Left kidney (tissue), 8 donors: Measurements from ENCODE around the gene EEF1AKMT3. TPM values are rescaled to one million over a fixed set of nuclear protein-coding genes. Genes with fewer than 3 reads are reported as not detected.
A peak's percentile ranks its signal among the peaks of the same experiment; 100 is the strongest.

Source experiments
- DNase-seq: peaks from one replicate; pipeline ENCODE4 v3.0.0-alpha.2; 2013
- long read RNA-seq, 8 donors: transcript quantifications; one replicate each; lab custom pipeline, GENCODE V29; 2026
- polyA plus RNA-seq: library from polyadenylated mRNA; unstranded; fragments of 120-200 nt; gene quantifications from one replicate; pipeline ENCODE4 v1.2.1, GENCODE V29; 2013; ENCODE audit not compliant: insufficient read length

EEF1AKMT3 gene
- 13.2 TPM for polyA plus RNA-seq
- long read RNA-seq, donor 1, partial matches to known transcripts: 0 of 4 reads
- long read RNA-seq, donor 1, other reads (novel, unspliced or antisense): 0 of 4 reads
- long read RNA-seq, donor 2, partial matches to known transcripts: 0 of 1 reads
- long read RNA-seq, donor 2, other reads (novel, unspliced or antisense): 0 of 1 reads
- long read RNA-seq, donor 3: 0 reads
- long read RNA-seq, donor 4: 0 reads
- long read RNA-seq, donor 5, partial matches to known transcripts: 0 of 3 reads
- long read RNA-seq, donor 5, other reads (novel, unspliced or antisense): 0 of 3 reads
- long read RNA-seq, donor 6, partial matches to known transcripts: 0 of 4 reads
- long read RNA-seq, donor 6, other reads (novel, unspliced or antisense): 0 of 4 reads
- long read RNA-seq, donor 7, partial matches to known transcripts: 0 of 4 reads
- long read RNA-seq, donor 7, other reads (novel, unspliced or antisense): 0 of 4 reads
- long read RNA-seq, donor 8, partial matches to known transcripts: 0 of 1 reads
- long read RNA-seq, donor 8, other reads (novel, unspliced or antisense): 0 of 1 reads

DNA sequence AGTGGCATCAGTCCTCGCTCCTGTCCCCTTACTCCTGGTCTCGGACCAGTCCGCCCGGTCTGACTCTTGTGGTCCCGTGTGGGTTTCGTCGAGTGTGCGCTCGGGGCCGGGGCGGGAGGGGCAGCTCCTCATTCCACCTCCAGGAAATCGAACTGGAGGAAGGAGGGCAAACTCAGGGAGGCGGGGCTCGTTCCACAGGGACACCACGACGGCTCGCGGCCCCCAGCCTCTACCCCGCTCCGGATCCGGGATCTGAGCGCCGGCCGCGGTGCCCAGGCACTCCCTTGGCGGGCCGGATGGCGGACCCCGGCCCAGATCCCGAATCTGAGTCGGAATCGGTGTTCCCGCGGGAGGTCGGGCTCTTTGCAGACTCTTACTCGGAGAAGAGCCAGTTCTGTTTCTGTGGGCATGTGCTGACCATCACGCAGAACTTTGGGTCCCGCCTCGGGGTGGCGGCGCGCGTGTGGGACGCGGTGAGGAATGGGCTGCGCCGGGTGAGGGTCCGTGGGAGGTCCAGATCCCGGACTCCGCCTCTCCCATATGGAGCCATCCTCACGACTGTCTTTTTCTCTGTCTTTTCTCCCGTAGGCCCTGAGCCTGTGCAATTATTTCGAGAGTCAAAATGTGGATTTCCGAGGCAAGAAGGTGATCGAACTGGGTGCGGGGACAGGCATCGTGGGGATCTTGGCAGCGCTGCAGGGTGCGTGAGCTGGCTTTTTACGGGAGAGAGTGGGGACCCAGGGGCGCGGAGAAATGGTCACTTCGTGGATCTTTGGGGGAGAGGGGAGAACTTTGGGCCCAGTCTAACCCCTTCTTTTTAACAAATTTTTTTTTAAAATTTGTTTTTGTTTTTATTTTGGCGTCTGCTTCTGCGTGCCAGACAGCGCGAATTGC, at the start of gene EEF1AKMT3:
Gene EEF1AKMT3, plus strand, starts transcription at position 186 of the 894 bp plus-strand sequence. Its CDS starts 111 bp downstream, at position 297.
- DNase-seq: no peak

DNA sequence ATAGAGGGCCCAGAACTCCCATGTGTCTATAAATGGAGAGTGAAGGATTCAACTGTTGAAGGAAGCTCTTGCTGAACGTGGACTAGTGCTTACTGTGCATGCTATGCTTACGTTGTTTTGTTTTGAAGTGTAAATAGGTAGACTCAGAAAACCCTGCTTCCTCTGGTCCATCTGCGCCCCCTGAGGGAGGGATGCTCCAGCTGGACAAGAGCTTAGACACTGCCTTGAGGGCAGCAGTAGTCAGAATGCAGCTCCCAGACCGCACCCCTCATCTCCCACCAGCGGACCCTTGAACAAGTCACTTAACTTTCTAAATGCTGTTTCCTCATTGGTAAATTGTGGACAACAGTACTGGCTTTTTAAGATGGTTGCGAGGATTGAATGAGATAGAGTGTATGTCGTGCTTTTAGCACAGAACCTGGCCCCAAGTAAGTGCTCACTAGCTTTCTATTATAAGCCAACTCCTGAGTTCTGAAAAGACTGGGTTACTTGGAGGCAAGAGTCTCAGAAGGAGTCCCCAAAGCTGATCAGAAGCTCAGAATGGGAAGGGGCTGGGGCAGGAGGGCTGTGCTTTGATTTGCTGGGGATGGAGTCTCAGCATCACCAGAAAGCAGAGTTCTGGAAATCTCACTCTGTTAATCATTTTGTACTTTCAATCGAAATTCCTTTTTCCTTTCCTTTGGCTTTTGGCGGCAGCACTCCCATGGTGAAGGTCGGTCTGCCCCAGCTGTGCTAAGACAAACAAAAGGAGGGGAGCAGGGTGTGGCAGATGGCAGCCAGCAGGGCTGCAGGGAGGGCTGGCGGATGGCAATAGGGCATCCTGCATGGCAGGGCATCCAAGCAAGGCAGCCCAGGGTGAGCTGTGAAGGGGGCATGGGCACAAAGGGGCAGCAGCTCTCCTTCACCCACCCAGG, 49.4 kb upstream of the EEF1AKMT3 start:
- no peak for DNase-seq

DNA sequence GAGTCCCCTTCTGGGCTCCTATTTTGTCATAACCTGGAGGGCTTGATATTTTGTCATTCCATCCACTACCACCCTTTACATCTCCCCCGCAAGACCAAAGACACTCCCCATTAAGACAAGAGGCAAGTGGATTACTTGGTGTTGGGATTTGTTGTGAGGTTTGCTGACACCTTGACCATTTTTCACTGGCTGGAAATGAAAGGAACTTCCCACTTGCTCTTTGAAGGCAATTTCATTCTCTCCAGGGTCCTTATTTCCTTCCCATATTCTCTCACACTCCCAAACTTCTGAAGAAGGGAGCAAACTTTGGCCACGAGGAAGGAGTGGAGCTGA, 48.8 kb upstream of the EEF1AKMT3 start:
- no peak for DNase-seq

DNA sequence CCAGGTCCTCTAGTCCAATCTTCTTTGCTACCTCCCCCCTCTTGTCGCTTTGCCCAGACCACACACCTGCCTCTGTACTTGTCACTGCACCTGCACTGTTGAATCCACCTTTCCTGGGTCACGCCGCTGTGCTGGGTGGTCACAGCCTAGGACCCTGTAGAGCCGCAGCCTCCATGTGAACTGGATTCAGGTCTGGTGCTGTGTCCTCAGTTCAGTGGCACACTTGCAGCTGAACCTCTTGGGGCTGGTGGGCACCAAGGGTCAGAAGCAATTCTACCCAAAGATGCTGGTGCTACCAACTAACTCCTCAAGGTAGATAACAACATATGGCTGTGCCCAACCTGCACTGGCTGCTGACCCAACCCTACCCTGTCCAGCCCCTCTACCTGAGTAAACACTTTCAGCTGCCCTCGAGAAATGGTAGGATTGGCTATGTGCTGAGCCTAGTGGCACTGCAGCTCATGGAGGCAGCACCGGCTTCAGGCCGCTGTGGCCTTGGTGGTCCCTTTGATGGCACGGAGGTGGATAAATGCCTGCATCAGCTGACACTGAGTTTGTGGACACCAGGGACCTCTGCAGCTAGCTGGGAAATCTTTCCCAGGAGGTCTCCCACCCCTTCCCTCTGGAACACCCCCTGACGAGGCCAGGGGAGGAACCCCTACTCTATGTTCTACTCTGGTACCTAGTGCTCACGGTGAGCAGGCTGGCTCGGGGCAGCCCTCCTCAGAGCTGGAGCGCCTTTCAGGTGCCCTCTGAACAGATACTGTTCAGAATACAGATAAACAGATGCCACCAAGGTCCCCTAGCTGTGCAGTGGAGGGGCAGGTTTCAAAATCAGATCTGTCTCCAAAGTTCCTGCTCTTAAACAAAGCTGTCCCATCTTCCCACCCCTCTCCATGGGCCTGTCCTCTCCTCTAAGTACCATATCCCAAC, 48.1 kb upstream of the EEF1AKMT3 start:
- DNase-seq: no peak

DNA sequence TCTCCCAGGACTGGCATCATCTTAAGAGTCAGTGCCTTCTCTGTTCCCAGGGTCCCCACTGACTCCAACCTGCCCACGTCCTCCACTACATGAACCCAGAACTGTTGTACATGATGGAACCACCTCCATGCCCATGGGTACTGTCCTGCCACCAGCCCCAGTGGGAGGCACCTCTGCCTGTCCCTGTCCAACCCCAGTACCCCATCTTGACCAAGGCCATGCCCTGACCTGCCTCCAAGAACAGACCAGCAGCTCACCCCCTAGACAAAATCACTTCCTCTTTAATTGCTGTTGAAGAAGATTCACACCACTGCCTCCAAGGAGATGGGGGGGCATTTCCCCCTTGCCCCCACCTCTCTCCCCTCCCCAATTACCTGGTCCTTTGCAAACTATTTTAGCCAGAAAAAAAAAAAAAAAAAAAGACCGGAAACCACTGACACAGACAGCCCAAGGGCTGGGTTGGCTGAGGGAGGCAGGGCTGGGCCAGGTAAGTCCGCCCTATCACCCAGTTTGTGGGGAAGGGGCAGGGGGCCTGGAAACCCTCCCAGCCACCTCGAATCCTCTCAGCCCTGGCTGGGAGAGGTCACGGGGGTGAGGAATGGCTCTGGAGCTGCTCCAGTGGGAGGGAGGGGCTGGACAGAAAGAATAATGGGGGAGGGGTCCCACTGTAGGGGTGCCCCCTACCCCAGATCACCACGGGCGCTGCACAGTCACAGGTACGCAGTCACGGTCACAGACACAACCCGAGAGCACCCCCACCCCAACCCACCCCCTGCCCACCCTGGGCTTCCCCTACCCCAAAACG, 47.3 kb upstream of the EEF1AKMT3 start:
- DNase-seq: no peak

DNA sequence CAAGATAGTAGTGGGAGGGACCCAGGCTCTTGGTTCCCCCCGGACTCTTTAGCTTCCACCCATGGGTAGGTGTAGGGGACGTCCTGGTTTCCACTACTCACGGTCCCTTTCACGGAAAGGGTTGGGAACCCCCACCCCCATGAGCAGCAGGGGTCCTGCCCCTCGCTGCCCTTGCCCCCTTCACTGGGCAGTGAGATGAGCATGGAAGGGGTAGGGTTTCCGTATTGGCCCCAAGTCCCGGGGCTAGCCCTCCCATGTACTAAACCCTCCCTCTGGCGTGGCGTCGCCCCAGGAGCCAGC, 46.6 kb upstream of the EEF1AKMT3 start:
- DNase-seq: no peak

DNA sequence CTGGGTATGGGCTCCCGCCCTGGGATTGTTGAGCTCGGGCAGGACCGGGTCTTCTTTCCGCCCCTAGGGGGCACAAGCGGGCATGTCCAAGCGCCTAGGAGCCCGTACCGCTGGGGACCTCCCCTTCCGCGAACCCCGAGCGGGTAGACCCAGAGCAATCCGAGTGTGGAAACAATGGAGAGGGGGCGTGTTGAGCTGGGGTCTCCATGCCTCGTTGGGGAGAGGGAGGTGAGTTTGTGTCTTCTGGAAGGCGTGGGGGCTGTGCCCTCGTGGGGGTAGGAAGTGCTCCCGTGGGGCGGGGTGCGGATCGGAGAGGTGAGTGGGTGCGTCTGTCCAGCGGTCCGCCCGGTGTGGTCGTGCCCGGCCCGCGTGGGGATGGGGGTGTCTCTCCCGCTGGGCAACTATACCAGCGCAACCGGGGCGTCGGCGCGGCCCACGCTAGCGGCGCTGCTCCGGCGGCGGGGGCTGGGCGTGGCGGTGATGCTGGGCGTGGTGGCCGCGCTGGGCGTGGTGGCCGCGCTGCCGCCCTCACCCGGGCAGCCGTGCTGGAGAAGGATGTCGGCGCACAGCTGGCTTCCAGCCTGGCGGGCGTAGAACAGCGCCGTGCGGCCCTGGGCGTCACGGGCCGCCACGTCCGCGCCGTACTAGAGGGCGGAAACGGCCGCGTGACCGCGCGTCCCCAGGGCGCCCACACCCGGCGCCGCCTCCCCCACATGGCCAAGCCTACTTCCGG, 46.1 kb upstream of the EEF1AKMT3 start:
- no peak for DNase-seq

DNA sequence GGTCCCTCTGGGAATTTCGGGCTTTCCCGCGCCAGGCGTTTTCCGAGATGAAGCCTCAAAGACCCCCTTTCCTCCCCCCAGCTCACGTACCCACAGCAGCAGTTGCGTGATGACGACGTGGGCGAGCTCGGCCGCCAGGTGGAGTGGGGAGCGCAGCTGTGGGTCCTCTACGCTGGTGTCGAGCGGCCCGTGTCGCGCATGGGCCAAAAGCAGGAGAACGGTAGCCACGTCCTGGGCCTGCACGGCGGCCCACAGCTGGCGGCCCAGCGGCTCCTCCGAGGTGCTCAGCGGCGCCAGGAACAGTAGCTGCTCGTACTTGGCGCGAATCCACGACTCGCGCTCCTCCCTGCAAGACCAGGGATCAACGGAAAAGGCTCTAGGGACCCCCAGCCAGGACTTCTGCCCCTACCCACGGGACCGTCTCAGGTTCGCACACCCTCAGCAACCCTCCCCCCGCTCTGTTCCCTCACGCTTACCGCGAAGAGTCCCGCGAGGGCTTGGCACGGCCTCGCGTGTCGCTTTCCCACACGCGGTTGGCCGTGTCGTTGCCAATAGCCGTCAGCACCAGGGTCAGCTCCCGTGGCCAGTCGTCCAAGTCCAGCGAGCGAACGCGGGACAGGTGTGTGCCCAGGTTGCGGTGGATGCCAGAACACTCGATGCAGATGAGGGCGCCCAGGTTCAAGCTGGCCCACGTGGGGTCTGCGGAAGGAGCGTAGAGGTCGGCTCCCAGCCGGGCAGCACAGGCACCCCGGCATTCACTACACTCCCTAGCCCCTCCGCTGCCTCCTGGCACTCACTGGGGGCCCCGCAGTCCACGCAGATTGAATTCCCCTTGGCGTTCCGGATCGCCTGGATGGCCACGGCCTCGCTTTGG, 45.3 kb upstream of the EEF1AKMT3 start:
- peak; percentile 54 for DNase-seq

DNA sequence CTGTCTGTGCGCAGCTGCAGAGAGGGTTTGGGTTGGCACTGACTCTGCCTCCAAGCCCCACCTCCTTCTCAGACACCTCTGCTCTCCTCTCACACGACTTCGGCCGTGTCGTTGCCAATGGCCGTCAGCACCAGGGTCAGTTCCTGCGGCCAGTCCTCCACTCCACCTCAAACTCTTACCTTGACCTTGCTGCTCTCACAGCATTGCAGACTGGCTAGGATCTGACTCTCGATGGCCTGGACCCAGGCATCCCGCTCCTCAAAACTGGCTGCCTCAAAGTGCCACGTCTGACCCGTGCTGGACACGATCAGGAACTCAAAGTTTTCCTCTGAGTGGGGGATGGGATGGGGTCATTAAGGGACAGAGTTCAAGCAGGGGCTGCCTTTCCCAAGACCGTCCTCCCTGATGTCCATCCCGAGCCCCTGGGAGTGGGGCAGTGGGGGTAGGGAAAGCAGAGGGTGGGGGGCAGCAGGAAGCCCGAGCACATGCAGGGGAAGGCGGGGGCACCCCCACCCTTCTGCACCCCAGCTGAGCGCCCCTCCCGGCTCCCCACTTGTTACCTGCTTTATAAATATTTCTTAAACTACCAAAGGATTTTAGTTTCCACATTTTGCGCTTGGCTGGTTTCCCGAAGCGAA, 44.5 kb upstream of the EEF1AKMT3 start:
- no peak for DNase-seq

DNA sequence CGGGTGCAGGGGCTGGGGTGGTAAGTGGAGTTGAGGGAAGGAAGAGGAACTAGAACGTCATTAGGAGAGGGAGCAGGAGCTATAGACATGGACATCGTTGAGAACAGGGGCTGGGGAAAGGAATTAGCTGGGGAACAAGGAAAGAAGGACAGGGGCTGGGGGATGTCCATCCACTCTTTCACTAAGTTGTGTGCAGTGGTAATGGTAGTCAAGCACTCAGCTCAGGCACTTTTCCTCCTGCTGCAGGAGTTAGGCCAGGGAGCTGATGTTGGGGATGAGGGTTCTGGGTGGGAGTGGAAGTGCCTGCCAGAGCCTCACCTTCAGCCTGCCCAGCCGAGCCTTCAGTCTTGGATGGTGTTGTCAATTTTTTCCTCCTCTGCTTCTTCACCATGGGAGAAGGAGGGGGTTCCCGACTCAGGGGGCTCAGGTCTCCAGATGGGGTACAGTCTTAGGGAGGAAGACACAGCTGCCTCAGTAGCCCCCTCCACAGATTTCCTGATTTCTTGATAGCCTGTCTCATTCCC, 43.0 kb upstream of the EEF1AKMT3 start:
- no peak for DNase-seq

DNA sequence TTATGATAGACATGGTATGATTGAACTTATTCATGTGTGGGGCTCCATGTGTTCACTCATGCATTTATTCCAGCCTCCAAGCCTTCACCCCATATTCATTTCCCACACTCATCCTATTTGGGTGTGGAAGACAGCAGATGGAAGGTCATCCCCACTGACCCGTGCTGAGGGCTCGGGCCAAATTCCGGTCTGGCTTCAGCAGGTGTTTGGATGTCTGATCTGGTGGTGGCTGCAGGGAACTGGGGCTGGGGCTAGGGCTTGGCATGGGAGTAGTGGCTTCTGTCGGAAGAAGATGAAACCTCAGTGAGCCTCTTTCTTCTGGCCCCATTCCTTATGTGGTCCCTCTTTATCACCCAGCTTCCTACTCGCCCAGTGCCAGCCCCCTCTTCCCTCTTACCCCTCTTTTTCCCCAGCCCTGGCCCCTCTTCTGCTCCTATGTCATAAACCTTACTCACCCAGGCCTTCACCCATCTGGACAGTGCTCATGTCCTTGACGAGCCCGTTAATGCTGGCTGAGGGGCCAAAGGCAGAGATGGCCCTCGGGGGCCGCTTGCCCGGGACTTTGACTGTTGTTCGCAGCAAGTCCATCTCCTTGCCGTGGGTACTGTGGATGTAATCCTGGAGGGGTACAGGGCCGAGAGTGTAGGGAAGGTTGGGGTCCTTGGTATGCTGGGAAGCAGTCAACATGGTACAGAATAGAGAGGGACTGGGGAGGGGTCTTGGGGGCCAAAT, 41.9 kb upstream of the EEF1AKMT3 start:
- no peak for DNase-seq

DNA sequence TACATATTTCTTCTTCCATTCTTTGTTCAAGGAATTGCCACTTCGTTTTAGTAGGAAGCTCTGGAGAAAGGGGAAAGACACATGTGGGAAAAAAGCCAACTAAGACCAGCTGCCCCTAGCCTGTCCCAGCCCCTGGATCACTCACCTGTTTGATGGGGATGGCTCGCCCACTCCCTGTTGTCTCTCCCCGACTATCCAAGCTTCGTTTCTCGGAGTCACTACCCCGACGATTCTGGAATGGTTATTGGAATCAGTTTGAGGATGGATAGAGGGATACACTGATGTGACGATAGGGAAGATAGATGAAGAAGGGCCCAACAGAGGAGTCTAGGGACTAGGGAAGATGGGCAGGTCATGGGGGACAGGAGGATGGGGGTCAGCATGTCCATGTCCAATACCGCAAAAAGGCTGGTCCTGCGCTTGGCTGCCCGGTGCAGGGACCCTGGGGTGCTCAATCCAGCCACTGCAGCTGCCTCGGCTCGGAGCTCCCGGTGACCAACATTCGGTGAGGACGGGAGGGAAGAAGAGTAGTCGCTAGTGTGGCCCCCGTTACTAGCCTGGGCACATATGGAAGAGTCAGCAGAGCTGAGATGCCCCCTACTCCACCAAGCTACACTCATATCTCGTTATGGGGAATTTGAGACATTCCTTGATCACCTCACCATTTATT, 40.9 kb upstream of the EEF1AKMT3 start:
- no peak for DNase-seq

DNA sequence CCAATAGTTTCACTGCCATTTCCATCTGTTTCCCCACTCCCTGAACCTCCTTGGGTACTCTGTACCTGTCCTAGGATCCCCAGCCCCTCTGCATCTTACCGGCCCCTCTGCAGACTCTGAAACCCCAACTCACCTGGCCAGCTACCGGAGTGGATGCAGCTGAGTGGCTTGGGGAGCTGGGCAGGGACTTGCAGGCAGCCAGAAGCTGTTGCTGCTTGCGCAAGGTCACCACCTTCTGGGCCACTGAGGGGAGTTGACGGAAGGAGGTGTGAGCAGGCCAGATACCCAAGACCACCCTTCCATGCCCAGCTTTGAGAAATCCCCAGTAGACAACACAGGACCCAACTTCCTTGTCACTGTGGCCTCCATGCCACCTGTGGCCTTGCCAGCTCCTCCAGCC, 40.1 kb upstream of the EEF1AKMT3 start:
- no peak for DNase-seq

DNA sequence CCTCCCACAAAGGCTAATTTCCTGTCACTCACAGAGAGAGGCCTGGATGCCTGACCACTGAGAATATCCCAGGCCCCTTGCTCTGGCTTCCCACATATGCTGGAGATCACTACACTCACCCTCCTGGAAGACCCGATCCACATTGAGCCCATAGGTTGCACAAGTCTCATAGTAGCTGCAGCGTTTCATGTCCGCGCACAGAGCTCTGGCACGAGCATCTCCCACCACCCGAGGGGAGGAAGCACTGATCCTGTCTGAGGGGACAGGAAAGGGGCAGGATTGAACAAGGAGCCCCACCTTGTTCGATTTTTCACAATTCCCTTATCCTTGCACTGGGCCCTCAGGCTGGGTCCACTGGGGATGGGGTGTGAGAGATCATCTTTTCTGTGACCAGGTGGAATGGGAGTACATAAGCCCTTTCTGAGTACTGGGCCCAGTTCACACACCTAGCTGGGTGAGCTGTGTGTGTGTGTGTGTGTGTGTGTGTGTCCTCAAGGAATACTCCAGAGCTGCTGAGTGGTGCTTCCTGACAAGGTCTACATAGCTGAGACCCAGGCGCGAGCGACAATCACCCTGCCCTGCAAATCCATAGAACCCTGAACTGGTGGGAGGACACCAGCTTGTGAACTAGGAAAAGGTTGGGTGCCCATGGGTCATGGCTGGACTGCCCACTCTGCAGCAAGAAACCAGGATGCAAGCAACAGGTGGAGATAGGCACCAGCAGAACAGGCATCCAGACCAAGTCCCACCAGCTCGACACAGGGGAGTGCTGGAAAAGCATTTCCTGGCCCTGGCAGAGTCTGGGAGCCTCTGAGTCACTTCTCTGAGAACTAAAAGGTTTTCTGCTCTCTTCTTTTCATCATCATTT, 39.5 kb upstream of the EEF1AKMT3 start:
- no peak for DNase-seq

DNA sequence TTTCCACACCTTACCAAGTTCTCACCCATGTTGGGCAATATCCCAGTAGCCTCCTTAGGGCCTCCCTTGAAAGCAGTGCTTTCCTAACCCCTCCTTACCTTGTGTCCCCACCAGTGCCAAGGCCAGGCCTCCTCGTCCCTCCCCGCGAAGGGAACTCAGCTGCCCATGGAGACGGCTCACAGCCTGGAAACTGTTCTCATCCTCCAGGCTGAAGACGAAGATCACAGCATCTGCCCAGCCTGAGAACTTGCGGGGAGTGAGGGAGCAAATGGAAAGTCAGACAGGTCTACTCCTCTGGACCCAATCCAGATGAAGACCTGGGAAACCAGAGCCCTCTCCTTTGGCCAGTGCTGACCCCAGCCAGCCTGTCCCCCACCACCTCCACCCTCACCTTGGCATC, 38.5 kb upstream of the EEF1AKMT3 start:
- DNase-seq: no peak
